GM21360 (cell line): ENCODE measurements around the gene PSMB1.
"Not testable (repeated sequence)": the region's sequence is repeated elsewhere in the genome, so short reads cannot be mapped to it uniquely, and the experiment has no call there.

Experiments
- ATAC-seq: cut with Tn5 transposase; IDR thresholded peaks from one replicate; pipeline ENCODE4 v1.9.1; 2021; ENCODE audit warnings: mild to moderate bottlenecking, moderate library complexity; ENCODE audit not compliant: unreplicated experiment

PSMB1 gene

GRCh38 chr6:170536671-170537070, 16.4 kb downstream of the PSMB1 start:
- no peak for ATAC-seq

- ATAC-seq = no peak
Measured at GRCh38 chr6:170535004-170535403, 18.1 kb downstream of the PSMB1 start.

DNA sequence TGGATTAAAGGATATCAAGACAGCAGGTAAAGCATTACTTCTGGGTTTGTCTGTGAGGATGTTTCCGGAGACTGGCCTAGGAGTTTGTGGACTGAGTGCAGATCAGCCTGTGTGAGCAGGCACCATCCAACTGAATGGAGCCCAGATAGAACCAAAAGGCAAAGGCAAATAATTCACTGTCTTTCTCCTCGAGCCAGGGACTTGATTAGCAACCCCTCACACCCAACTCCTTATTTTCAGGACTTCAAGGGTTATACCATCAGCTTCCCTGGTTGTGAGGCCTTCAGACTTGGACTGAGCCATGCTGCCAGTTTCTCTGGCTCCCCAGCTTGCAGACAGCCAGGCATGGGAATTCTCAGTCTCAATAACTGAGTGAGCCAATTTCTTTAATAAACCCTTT, 19.3 kb downstream of the PSMB1 start:
- ATAC-seq = no peak

DNA sequence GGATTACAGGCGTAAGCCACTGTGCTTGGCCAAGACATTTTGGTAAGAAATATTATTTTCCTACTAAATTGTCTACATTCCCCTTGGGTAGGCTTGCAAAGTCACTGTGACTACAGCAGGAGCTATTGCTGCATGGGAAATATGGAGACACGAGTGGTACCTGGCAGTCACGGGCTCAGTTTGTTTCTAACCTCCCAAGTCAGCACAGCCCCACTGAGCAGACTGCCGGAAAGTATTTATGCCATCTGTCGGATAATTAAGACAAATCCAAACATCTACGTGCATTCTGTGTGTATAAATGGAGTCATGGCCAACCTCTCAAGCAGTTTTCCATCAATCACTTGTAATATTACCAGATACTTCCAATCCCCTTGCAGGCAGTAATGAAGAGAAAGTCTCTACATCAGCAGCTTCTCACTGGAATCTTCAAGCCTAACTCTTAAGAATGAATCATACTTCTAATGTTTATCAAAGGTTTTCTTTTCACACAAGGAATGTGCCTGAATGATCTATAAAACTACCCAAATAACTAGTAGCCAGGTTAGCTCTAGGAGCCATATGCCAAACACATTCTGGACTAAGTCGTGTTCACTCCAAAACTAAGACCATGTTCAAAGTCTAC, 20.1 kb downstream of the PSMB1 start:
- no peak for ATAC-seq

- ATAC-seq = peak; percentile 82
Measured at GRCh38 chr6:170529839-170530469, 23.2 kb downstream of the PSMB1 start.

- ATAC-seq = not testable (repeated sequence)
Measured at GRCh38 chr6:170527995-170528394, 25.1 kb downstream of the PSMB1 start.

DNA sequence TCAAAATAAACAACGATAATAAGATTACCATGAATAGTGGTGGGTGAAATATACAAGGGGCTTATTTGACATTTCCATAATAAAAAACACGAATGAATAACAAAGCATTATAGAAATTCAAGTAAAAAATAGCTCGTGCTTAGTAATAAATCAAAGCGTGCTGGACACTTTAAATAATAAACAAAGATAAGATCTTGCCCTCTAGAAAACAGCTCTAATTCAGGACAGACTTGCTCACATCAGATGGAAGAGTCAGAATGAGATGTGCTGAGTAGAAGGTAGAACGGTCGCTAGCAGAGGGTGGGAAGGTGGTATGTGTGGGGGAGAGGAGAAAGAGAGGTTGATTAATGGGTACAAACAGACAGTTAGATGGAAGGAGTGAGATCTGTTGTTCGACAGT, 27.3 kb downstream of the PSMB1 start:
- ATAC-seq = no peak

GRCh38 chr6:170524172-170524502, 29.0 kb downstream of the PSMB1 start:
- ATAC-seq = no peak

GRCh38 chr6:170523256-170524171, 29.6 kb downstream of the PSMB1 start:
- ATAC-seq = no peak

- no peak for ATAC-seq
Measured at GRCh38 chr6:170522565-170523183, 30.4 kb downstream of the PSMB1 start.

DNA sequence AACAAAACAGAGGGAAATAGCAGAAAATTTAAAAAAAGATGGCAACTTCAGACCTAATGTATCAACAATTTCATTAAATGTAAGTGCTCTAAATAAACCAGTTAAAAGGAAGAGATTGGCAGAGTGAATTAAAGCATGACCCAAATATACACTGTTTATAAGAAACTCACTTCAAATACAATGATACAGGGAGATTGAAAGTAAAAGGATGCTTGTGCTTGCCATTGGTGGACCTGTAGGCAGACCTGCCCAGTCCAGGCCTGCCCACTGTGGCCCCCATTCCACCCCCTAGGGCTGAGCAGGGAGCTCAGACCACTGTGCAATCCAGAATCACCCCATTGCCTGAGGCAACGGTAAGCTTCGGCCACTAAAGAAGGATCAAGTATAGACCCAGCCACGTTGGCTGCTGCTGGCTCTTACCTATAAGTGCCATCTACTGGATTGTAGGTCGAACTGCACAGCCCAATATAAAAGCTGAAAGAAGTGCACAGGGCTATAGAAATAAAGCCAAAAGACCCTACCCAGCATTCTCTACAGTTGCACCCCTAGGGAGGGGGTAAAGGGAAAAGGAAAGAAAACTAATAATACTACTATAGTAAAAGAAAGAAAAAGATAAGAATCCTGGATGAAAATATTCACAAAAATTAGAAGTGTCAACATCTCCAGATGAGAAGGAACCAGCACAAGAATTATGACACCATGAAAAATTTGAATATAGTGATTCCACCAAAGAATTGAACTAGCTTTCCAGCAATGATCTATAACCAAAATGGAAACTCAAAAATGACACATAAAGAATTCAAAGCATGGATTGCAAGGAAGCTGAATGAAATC, 36.1 kb downstream of the PSMB1 start:
- peak; percentile 99 for ATAC-seq

DNA sequence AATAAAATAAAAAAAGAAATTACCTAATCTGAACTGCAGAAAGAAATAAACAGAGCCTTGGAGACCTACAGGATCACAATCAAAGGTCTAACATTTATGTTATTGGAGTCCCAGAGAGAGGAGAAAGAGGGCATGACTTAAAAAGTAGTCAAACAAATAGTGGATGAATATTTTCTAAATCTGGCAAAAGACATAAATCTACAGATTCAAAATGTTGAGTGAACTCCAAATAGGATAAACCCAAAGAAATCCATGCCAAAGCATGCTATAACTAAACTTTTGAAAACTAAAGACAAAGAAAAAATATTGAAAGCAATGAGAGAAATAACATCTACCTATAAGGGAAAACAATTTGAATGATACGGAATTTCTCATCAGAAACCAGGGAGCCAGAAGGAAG, 38.2 kb downstream of the PSMB1 start:
- no peak for ATAC-seq

DNA sequence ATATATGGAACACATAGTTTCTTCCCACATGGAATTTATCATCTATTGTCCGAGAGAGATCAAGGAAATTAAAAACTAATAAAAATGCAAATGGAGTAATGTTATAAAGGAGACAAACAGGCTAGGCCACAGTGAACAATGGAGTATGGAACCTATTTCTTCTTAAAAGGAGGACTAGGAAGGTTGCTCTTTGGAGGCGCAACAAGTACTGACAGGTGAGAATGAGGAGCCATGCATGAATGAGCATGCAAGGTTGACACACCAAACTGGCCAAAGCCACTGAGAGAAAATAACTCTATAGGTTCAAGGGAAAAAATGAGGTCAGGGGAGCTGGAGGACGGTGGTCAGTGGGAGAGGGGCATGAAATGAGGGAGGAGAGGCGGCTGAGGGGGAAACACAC, 40.9 kb downstream of the PSMB1 start:
- ATAC-seq = no peak

GRCh38 chr6:170510631-170511030, 42.5 kb downstream of the PSMB1 start:
- no peak for ATAC-seq

- ATAC-seq = no peak
Measured at GRCh38 chr6:170509723-170510018, 43.4 kb downstream of the PSMB1 start.

- ATAC-seq = not testable (repeated sequence)
Measured at GRCh38 chr6:170508892-170509722, 44.0 kb downstream of the PSMB1 start.

DNA sequence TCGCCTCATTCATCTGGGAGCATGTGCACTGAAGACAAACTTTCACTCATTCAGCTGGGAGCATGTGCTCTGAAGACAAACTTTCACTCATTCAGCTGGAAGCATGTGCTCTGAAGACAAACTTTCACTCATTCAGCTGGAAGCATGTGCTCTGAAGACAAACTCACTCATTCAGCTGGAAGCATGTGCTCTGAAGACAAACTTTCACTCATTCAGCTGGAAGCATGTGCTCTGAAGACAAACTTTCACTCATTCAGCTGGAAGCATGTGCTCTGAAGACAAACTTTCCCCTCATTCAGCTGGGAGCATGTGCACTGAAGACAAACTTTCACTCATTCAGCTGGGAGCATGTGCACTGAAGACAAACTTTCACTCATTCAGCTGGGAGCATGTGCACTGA, 44.8 kb downstream of the PSMB1 start:
- ATAC-seq = not testable (repeated sequence)

GRCh38 chr6:170507728-170508127, 45.4 kb downstream of the PSMB1 start:
- ATAC-seq = not testable (repeated sequence)

- no peak for ATAC-seq
Measured at GRCh38 chr6:170506446-170506845, 46.7 kb downstream of the PSMB1 start.

DNA sequence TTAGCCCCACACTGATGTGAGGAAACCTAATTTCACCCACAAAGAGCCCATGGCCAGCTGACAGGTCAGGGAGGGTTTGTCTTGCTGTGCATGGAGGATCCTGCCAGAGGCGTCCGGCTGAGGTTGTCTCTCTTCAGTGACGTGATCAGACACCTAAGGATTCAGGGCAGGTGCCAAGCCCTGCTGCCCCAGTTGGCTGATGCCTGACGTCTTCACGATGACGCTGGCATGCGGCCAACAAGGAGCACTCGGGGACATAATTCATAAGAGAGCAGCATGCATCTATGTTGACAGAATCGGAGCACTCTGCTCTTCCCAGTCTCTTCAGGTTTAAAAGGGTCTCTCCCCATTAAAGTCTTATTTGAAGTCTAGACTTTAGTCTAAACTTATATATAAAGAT, 47.8 kb downstream of the PSMB1 start:
- ATAC-seq = no peak
